HT-29 (cell line): Measurements from ENCODE around the gene DMRT3. TPM values are rescaled to one million over a fixed set of nuclear protein-coding genes. Genes with fewer than 3 reads are reported as not detected.
"Not testable (repeated sequence)": the region's sequence is repeated elsewhere in the genome, so short reads cannot be mapped to it uniquely, and the experiment has no call there.

Experiments
- DNase-seq: peaks from one replicate; pipeline ENCODE4 v3.0.0-alpha.2; 2015; ENCODE audit warnings: low spot score
- total RNA-seq: library from RNA; depleted of rRNA; stranded (reverse); fragments of >200 nt; shearing (Covaris generic); gene quantifications from 2 replicates; pipeline ENCODE4 v1.2.3, GENCODE V29; 2014

DMRT3 gene
- total RNA-seq, 1 experiment from 2014 or later: not detected

GRCh38 chr9:998299-999110, 22.1 kb downstream of the DMRT3 start:
- not testable (repeated sequence) for DNase-seq

GRCh38 chr9:1001838-1002237, 25.4 kb downstream of the DMRT3 start:
- DNase-seq: no peak

- DNase-seq: no peak
These were observed 26.2 kb downstream of the DMRT3 start for GRCh38 chr9:1002678-1003077.

GRCh38 chr9:1005043-1005667, 28.7 kb downstream of the DMRT3 start:
- DNase-seq: peak; percentile 64

GRCh38 chr9:1007312-1007711, 30.9 kb downstream of the DMRT3 start:
- DNase-seq: no peak

- DNase-seq: no peak
These were observed 31.8 kb downstream of the DMRT3 start for GRCh38 chr9:1008216-1008615.

- DNase-seq: peak; percentile 86
These were observed 32.7 kb downstream of the DMRT3 start for GRCh38 chr9:1009101-1009707.

- no peak for DNase-seq
These were observed 36.6 kb downstream of the DMRT3 start for GRCh38 chr9:1013021-1013420.

- DNase-seq: no peak
These were observed 37.8 kb downstream of the DMRT3 start for GRCh38 chr9:1014225-1014624.

GRCh38 chr9:1014640-1015039, 38.2 kb downstream of the DMRT3 start:
- DNase-seq: no peak

GRCh38 chr9:1018121-1018520, 41.7 kb downstream of the DMRT3 start:
- peak; percentile 52 for DNase-seq

- DNase-seq: no peak
These were observed 47.7 kb downstream of the DMRT3 start for GRCh38 chr9:1024112-1024511.

- DNase-seq: no peak
These were observed 48.7 kb downstream of the DMRT3 start for GRCh38 chr9:1025131-1025530.

GRCh38 chr9:1026219-1026618, 49.8 kb downstream of the DMRT3 start:
- no peak for DNase-seq

- no peak for DNase-seq
These were observed 52.2 kb downstream of the DMRT3 start for GRCh38 chr9:1028501-1029190.

GRCh38 chr9:1031951-1032601, 55.6 kb downstream of the DMRT3 start:
- DNase-seq: no peak

GRCh38 chr9:1034271-1034670, 57.8 kb downstream of the DMRT3 start:
- no peak for DNase-seq

GRCh38 chr9:1039589-1039988, 63.1 kb downstream of the DMRT3 start:
- DNase-seq: no peak
